Stimulated activated naive CD8-positive, alpha-beta T cell treated with anti-CD3 and anti-CD28 coated beads, Interleukin-15, Interleukin-2, amounts not matched to agents 100 U/mL and 50 U/mL, for 24 hours (primary cell): ENCODE data around the gene SLC10A6.

Experiments used
- ATAC-seq: fragments of 150-1000 bp; cut with Tn5 transposase; one replicate; pipeline ENCODE4 v1.10.0; 2021
- DNase-seq: peaks from one replicate; pipeline ENCODE4 v3.0.0; 2021

Gene SLC10A6

DNA sequence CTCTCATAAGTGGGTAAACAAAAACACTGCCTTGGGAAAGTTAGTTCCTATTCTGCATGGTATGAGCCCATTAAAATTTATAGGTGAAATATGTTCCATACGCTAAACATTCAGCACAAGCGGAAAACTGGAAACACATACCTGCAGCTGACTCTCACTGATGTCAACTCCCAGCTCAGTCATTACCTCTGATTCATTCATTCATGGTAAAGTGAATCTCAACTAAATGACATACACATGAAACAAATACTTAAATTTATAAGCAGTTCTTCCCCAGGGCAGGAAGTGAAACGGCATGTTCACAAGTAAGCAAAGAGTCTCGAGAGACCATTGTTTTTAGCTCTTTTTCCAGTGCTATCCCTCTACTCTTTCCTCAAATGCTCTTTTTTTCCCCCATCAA is 1.6 kb downstream of the SLC10A6 start:
- DNase-seq: no peak
- ATAC-seq: no peak

DNA sequence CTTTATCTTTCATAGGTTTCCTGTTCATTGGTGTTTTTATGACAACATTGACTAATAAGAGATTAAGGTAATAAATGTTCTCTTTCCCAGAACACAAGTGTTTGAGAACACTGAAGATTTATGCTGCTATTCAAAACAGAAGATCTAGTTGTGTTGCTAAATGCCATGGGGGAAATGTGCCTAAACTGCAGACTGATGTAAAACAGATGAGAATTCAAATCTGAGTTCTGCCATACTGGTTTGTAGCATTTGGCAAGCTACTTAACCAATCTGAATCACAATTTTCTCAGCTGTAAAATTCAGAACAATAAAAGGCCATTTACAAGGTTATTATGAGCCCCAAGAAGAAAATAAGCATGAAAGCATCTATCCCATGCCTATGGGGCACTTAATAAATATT is 2.3 kb downstream of the SLC10A6 start:
- no peak for ATAC-seq

DNA sequence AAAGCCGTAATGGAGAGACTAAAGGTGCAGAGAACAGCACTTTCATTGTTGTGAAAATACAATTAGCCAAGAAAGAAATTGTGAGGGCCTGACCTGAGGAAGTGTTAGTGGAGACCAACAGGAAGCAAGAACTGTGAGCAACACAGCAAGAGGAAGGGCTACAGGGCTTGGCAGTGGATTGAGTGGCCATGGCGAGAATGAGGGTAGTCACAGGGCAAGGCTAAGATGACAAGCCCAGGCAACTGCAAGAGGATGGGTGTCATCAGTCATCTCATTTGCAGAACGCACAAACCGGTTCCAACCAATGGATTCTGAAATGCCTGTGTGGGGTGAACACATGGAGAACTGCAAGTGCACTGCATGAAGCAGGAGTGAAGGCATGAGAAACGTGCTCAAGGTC is 3.6 kb downstream of the SLC10A6 start:
- DNase-seq: no peak
- no peak for ATAC-seq

More for the DNA sequence above, 2.3 kb downstream of the SLC10A6 start:
- DNase-seq: no peak

DNA sequence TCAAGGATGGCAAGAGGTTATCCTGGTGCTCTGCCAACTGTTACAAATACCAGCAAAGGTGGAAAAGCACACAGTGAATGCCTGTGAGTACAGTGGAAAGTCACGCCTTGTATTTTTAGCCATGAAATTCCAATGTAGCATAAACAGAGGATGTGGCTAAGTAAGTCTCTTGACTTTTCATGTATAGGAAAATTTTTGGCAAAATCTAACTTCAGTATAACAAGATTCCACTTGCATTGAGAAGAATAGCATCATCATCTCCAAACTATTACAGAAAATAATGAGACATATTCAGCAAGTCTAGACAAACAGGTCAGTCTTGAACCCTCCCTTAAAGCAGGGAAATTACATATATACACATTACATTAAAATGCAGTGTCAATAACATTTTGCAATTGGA is 7.9 kb downstream of the SLC10A6 start:
- DNase-seq (no peak), ATAC-seq (no peak)

DNA sequence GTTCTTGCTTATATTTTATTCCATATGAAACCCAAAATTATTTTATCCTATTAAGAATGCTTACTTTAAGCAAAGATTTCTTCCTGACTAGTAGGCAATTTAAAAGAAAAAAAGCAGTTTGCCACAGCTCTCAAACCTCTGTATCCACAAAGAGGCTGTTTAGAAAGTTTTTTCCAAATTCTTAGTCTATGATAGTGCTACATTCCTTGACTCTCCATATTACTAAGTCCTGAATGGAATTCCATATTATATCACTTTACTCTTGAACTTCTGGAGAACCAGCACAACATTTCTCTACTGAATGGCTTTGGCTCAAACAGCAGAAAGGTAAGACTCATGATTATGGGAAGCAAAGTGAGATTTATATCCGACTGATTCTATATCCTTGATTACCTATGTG is 8.3 kb downstream of the SLC10A6 start:
- no peak for ATAC-seq
- no peak for DNase-seq

DNA sequence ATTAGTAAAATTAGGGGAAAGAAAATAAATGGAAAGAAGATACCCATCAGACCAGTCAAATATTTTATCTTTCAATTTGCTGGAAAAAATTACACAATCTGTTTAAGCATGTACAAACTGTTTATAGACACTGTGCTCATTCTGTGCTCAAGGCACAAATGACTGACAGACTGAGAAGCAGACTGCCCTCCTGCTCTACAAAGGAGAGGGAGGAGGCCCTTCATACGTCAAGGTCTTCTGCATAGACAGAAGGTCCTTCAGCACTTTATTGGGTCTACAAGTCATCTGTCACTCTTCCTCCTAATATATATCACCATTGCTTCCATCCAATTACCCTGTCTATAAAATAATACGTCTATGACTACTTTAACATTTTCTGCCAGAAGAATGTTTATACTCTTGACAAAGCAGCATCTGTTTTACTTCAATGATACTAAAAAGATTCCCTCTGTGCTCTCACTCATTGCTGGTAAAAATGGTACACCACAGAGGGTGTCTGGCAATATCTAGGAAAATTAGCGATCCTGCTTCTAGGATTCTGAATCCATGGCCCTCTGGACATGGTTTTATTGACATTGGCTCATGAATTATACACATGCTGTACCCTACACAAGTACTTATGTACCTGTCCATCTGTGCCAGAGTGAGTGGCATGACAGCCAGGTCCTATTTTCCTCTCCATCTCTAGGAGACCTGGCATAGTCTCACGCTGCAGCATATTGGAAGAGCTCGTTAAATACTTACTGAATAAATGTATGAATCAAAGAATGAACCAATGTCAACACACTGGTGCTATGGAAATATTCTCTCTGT is 11.3 kb downstream of the SLC10A6 start:
- ATAC-seq: no peak
- no peak for DNase-seq

DNA sequence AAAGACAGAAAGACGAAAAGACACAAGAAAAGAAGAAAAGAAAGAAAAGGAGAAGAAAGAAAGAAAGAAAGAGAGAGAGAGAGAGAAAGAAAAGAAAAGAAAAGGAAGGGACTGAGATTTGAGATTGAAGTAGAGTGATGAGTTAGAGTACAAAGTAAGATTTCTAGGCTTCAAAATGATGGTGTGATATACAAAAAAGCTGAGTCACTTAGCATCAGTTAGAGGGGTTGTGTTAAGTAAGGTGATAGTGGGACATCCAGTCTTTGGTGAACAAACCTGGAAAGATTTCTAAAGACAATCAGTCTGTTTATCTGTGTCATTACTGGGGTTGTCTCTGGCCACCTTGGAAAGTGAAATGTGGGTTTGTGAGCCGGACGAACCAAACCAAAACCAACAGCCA is 13.5 kb downstream of the SLC10A6 start:
- ATAC-seq: no peak
- no peak for DNase-seq

DNA sequence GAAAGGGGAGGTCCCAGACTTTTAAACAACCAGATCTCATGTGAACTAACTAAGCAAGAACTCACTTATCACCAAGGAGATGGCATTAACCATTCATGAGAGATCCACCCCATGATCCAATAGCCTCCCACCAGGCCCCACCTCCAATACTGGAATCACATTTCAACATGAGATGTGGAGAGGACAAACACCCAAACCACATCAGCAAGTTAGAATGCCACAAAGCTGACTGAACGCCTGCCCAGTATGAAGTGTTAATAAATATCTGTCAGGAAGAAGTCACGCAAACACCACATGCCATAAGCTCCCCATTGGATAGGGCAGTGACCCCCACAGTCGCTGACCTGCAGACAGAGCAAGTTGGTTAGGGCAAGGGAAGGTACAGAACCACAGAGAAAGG is 14.3 kb downstream of the SLC10A6 start:
- DNase-seq (no peak), ATAC-seq (no peak)

DNA sequence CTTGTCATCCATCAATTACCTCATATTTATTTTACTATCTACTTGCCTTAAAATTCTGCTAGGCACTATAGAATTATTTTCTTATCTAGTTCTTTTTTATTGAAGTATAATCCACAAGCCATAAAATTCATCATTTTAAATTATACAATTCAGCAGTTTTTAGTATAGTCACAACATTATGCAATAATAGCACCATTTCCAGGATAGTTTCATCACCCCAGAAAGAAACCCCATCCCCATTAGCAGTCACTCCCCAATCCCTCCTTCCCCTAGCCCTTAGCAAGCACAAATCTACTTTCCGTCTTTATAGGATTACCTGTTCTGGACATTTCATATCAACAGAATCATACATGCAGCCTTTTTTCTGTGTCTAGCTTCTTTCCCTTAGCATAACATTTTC is 15.6 kb downstream of the SLC10A6 start:
- DNase-seq (no peak), ATAC-seq (no peak)

DNA sequence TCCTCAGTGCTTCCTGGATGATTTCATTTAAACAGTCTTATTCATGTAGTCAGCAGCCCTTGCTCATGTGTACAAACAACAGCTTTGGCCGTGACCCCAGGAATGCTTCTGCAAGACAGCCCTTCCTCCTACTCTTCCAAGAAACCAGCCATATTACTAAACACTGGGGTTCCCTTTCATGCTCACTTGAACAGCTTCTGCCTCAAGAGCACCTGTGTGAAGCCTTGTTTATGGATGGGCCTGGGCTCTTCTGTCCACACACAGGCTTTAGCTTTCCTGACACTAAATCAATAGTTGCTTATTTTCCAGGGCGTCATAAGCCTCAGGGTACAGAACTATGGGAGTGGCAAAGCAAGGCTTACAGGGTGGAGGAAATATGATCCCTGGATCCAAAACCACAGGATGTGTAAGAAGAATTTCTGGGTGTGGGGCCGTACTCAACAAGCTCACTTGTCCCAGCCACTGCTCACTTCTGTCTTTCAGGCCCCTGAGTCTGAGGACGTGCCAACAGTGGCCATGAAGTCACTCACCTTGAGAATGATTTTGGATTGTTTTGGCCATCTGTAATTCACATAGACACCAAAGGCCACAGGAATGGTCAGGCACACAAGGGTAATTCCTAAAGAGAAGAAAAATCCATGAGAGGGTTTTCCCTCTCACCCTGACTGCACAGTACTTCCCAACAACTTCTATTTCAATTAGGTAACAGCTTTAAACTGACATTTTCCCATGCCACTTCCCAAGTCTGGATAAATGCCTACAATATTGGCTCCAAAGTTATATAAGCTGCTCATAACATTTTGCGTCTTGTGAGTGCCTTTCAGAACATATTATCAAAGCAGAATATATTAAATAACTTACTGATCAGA is 17.7 kb downstream of the SLC10A6 start:
- ATAC-seq: no peak
- DNase-seq: no peak

DNA sequence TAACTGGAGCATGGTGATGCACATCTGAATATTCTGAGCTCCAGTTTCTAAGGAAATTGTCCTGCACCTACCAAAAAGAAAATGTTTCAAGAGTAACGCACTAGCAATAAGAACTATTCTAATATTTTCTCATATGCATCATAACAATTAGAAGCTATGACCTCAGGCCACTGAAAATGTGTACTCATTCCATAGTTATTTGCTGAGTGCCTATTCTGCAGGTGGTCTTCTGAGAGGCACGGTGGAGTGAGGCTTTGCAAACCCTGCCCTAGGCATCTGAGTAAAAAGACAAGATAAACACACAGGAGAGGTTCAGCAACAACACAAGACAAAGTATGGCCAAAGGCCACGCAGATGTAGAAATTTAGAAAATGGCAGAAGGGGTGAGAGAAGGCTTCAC is 23.7 kb downstream of the SLC10A6 start:
- DNase-seq: no peak
- ATAC-seq: no peak

DNA sequence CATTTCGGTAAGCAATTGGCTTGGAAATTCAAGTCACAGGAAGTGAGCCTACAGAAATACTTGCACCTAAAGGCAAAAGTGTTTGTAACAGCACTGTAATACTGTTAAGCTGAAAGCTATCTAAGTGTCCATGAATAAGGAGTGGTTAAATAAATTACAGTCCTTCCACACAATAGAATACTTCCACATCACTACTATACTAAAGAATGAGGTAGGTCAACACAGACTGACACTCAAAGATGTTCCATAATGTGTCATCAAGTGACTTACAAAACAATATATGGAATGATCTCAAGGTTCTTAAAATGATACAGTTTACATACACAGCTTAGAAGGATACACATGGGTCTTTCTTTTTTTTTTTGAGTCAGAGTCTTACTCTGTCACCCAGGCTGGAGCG is 27.0 kb downstream of the SLC10A6 start:
- DNase-seq (no peak), ATAC-seq (no peak)

DNA sequence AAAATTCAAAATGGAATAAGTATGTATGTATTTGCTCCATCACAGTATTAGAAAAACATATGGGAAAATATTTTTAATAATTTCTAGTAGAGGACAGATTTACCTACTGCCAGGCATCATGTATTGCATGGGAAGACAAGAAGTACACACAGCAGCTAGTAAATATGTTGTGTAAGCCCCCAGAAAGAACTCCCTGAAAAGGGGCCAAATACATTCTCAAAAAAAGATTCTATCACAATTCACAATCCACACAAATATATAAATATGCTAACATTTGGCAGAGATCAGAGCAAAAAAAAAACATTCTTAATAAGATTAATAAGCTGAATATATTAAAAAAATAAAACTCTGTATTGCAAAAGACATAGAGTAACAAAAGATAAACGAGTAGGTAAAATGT is 28.0 kb downstream of the SLC10A6 start:
- DNase-seq: no peak
- ATAC-seq: no peak

DNA sequence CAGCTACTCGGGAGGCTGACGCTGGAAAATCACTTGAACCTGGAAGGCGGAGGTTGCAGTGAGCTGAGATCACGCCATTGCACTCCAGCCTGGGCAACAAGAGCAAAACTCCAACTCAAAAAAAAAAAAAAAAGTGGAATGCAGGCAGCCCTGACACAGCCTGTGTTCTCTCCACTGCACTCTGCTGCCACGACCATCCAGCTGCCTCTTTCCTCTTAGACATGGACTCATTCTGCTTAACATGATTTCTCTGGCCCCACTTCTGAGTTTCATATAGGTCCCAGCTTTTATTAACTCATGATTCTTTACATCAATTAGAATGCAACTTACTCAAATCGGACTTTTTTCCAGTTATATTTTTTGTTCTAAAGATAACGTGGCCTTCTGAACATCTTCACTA is 29.6 kb downstream of the SLC10A6 start:
- no peak for ATAC-seq
- no peak for DNase-seq

DNA sequence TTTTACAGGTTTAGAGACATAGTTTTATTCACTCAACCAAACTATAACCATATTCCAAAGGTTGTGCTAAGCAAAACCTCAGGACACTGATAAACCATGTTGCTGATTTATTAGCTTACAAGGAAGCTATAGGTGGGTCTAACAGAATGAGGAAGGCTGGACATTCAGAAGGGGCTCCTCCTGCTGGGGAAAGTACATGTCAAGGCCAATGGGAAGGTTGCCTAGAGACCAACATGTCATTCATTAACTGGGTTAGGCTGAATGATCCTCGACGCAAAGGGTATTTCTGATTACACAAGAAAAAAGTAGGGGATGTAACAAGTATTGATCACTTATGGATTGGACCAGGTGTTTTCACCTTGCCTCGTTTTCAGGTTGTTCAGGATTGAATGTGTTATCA is 30.3 kb downstream of the SLC10A6 start:
- ATAC-seq: no peak
- no peak for DNase-seq

DNA sequence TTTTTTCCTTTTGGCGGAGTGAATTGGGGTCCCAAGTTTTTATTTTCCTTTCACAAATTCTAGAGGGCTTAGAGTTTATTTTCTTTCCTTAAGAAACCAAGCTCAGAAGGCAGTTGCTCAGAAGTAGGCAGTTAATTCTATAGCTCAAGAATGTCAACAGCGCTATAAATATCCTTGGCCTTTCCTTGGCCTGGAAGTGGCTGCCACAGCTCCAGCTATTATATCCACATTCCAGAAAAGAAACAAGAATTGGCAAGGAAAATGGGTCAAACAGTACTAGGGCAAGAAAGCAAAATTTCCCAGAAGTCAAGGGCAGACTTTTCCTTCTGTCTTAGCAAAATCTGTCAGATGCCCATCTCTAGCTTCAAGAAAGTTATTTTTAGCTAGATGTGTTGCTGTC is 31.0 kb downstream of the SLC10A6 start:
- no peak for ATAC-seq
- DNase-seq: no peak

DNA sequence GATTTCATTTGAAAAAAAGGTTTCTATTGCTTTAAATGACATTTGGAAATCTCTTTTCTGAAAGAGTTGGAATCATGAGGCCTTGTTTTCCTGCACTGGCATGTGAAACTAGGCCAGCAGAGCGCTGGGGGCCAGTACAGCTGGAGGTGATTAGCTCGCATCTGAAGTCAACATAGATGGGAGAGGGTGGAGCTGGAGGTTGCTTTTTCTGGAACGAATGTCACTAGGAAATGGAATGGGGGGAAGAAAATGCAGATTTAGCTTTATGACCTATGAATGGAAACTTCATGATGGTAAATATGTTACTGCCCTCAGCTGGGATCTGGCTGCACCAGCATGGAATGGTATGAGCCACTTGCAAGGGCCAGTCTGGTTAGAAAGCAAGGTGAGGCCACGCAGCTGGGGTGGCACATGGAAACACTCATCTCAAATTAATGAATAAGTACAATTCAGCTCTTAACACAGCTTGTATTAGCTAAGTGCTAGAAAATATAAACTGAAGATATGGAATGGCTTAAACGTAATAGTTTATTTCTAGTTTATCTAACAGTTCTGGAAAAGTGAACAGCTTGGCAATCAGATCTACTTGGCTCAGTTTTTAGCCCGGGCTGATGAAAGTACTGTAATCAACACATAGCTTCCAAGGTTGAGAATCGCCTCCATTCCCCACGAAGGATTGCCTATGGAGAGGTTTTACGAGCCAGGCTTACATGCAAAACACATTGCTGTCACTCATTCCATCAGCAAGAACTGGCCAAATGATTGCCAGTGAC is 32.5 kb downstream of the SLC10A6 start:
- ATAC-seq (no peak), DNase-seq (no peak)

DNA sequence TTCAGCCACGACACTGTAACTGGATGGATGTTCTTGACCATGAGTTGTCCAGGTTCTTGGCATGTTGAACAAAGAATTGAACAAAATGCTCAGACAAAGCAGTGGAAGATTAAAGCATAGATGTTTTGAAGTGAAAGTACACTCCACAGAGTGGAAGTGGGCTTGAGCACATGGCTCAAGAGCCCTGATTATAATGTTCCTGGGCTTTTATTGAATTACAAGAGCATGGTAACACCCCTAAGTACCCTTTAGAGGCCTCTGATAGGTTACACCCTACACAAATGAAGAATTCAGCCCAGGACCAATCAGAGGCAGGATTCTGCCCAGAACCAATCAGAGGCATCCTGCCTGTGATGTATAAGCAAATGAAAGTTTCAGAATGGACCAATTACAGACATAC is 33.5 kb downstream of the SLC10A6 start:
- no peak for DNase-seq
- no peak for ATAC-seq

DNA sequence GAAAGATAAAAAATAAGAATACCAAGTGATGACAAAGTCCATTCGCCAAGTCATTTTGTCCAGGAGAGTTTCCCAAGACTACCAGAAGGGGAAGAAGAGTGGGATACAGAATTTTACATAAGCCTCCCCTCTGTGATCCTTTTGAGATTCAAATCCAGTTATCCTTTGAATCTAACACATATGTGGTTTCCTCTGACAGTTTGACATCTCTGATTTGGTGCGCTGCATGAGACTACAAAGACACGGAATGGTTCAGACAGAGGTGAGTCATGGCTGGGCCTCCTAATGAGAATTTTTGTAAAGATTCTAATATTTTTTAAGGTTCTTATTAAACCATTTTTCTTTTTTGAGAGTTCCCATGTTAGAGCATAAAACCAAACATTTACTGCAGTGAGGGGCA is 38.3 kb downstream of the SLC10A6 start:
- ATAC-seq: no peak
- no peak for DNase-seq

DNA sequence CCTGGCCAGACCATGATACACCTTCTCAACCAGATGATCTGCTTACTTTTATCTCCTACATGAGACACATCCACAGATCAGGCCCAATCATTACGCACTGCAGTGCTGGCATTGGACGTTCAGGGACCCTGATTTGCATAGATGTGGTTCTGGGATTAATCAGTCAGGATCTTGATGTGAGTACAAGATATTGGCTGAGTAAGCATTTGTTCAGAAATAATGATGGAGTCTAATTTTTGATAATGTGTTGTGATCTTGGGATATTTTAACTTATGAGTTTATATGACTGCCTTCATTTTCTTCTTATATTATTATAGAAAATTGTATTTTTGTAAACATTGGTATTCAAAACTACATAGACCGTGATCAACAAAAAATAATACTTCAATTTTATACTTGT is 39.4 kb downstream of the SLC10A6 start:
- ATAC-seq (no peak), DNase-seq (no peak)

DNA sequence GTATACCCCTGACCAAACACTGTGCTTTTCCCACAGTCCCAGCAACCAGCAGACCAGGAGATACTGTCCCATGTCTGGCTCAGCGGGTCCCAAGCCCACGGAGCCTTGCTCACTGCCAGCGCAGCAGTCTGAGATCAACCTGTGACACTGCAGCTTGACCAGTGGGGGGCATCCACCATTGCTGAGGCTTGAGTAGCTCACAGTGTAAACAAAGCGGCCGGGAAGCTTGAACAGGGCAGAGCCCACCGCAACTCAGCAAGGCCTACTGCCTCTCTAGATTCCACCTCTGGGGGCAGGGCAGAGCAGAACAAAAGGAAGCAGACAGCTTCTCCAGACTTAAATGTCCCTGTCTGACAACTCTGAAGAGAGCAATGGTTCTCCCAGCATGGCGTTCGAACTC is 58.1 kb downstream of the SLC10A6 start:
- DNase-seq (no peak), ATAC-seq (no peak)

DNA sequence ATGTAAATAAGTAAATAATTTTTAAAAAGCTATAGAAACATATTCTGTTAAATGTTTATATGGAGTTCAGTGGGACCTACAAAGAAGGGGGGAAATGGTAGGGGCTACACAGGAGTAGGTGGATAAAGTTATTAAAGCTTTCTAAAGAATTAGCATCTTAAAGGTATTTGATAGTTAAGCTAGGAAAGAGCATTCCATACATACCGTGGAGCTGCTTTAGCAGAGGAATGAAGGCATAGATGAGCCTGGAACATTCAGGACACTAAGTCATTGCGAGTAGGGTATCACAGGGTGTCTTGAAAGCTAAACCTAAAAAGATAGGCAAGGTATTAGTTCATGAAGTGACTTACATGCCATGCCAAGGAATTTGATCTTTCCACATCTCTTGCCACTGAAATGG is 60.4 kb downstream of the SLC10A6 start:
- ATAC-seq: no peak

DNA sequence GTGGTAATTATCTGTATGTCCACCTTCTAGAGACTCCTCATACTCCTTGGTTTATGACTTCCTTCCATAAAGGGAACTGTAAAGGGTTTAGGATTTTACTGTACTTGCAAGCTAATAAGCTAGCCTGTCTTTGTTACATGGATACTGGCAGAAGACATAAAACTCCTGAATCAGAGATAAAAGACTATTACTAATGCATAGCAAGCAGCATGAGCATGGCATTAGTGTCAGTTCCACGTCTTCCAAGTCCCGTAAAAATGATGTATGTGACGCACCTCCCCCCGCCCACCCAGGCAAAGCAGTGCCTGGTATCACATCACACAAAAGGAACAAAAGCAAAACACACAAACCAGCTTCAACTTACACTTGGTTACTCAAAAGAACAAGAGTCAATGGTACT is 71.0 kb downstream of the SLC10A6 start:
- ATAC-seq (no peak), DNase-seq (no peak)

More for the DNA sequence above, 60.4 kb downstream of the SLC10A6 start:
- DNase-seq: no peak
